ENCODE results near the gene MYRIP.

Gene MYRIP

DNA sequence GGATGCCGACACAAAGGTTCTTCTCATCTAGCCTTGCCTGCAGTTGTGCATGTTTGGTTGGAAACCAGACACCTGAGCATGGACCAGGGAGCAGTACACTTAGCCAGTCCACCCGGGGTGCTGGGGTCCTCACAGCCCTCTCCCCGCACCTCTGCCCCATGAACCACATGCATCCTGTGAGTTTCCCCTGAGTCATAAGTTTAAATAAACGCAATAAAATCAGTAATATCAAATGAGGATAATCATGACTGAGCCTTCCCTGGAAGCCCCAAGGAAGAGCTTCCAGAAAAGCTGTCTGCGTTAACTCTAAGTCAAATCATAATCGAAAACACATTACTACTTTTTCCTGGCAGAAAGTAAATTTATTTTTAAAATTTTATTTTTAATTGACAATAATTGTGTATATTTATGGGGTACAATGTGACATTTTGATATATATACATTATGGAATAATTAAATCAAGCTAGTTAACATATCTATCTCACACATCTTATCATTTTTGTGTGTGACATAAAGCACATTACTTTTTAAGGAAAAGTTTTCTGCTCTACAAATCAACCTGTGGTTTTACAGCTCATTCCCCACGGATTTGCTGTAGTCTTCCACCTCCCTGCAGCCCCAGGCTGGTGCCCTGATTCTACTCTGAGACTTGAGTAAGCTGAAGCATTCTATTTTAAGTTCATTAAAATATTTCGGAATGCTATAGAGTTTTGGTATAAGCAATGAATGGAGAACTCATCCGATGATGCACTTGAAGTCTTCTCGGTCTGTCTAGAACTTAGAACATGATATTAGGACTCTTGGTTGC, 334.1 kb downstream of the MYRIP start:
- no peak for DNase-seq

DNA sequence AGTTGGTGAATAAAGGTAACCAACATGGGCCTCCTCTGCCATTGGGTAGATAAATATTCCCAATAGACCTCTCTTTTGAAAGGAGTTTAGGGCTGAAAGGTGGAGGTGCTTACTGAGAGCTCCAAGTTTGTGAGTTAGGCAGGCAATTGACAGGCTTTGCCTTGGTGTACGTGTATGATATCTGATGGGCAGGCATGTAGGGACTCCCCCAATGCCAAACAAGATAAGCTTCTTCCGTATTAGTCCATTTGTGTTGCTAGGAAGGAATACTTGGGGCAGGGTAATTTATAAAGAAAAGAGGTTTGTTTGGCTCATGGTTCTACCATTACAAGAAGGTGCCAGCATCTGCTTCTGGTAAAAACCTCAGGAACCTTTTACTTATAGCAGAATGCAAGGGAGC, 339.4 kb downstream of the MYRIP start:
- DNase-seq, result no peak

DNA sequence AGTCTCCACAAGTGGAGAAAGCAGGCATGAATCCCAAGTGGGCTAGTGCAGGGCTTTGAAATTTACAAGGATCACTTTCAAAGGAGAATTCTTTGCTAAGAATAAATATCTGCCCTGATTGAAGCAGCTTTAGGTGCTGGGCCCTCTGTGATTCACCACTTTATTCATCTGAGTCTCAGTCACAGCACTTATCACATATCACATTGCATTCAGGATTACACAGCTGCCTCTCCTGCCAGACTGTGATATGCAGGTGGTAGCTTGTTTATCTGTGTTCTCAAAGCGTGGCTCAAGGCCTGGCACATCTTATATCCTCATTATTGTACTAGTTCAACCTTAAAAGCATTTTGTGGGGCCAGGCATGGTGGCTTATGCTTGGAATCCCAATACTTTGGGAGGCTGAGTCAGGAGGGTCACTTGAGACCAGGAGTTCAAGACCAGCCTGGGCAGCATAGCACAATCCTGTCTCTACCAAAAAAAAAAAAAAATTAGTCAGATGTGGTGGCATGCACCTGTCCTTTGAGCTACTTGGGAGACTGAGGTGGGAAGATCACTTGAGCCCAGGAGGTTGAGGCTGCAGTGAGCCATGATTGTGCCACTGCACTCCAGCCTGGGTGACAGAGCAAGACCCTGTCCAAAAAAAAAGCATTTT, 343.2 kb downstream of the MYRIP start:
- no peak for DNase-seq

DNA sequence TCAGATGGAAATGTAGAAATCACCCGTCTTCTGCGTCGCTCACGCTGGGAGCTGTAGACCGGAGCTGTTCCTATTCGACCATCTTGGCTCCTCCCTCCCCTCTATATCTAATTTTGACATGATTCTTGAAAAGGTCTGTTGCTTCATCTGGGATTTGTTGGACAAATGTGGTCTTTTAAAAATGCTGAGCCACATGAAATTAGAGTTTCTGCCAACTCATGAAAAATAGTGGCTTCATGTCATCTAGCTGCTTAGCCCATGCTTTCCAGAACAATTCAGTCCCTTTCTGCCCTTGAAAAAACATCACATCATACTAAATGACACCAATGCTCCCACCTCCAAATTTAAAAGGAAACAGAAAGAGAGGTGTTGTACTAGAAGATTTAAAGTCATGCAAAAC, 351.5 kb downstream of the MYRIP start:
- DNase-seq, result no peak

DNA sequence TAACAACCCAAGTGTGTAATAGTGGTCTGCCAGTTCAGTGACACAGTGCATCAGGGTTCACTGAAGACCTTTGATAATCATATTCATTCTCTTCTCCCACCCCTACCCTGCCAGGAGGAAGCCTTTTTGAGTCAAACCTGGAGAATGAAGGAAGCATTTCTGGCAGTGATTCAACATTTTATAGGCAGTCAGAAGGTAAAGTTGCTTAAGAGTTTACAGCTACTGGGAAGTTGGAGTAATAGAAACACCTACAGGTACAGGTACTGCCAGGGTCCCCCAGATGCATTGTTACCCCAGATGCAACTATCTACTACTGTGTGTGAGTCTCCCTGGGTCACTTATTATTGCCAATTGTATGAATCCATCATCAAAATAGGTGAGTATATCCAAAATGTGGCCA, 353.2 kb downstream of the MYRIP start:
- no peak for DNase-seq

DNA sequence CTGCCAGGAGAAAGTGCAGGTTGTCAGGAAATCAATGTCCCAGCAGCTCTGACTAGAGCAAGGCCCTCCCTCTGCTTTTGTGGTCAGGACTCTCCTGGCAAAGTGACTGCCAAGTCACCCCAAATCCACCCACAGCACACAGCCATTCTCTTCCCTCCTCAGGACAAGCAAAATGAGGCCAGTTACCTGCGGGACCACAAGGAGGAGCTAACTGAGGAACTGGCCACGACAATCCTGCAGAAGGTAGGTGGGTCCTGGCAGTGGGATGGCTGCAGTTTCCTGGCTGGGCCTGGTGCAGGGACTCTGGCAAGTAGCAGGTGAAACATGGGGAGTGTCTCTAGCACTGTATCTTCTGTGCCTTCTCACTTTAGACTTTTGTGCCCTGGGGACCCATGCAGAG, 357.6 kb downstream of the MYRIP start:
- DNase-seq, result no peak

DNA sequence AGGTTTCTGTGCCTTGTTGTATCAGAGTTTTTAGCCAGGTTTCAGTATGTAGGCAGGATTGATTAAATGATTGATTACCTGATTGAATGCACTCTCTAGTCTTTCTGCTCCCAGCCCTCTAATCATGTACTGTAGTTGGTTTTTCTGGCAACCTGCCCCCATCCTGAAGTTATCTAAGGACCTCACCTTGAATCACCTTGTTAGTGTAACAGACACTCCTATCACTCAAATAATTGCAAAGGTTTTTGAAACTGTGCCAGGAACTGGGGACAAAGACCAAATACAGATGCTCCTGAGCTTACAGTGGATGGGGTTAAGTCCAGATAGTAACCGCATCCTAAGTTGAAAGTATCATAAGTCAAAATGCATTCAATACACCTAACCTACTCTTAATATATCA, 358.5 kb downstream of the MYRIP start:
- no peak for DNase-seq

DNA sequence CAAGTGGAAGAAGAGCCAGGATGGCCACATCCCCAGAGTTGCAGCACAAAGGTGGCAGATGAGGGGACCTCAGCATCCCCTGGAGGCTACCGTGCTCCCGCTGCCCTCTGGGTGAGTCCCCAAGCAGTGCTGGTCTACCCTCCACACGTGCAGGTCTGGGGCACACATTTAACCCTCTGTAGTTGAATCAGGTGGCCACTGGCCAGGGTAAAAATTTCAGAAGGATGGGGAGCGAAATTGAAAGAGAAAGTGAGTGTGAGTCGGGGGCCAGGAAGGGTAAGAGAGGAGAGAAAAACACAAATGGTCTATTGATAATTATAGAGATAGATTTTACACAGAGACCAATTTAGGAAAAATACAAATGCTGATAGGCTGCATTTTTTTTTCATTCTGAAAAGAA, 360.6 kb downstream of the MYRIP start:
- DNase-seq, result no peak

DNA sequence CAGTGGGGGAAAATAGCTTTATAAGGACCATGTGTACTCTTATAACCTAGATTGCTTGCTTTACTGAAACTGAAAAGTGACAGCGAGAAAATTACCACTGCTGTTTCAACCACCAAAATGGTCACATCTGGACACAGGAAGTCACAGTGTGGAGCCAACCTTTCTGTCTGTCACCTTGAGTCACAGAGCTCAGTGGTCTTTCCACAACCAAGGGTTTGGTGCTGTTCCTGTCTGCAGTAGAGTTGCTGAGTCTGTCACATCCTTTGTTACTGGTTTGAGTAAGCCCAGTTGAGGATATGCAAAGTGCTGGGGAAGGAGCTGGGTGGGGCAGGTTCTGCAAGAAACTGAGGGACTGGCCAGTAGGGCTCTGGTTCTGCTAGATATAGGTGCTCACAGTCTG, 361.0 kb downstream of the MYRIP start:
- DNase-seq, result no peak

DNA sequence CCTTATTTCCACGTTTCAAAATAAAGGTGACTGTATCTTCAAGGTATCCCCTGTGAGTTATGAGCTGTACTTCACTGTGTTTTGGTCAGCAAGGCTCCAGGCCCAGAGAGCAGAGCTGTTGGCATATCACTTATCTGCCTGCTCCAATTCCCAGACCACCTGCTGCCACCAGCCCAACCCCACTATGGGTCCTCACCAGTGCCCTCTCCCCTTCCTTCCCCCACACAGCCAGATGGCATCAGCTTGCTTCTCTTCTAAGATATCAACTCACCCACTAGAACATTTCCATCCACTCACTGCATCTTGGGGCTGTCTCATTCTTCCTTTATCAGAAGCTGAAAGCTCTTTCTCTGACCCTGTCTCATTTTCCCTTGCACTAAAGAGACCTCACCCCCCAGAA, 363.2 kb downstream of the MYRIP start:
- no peak for DNase-seq

DNA sequence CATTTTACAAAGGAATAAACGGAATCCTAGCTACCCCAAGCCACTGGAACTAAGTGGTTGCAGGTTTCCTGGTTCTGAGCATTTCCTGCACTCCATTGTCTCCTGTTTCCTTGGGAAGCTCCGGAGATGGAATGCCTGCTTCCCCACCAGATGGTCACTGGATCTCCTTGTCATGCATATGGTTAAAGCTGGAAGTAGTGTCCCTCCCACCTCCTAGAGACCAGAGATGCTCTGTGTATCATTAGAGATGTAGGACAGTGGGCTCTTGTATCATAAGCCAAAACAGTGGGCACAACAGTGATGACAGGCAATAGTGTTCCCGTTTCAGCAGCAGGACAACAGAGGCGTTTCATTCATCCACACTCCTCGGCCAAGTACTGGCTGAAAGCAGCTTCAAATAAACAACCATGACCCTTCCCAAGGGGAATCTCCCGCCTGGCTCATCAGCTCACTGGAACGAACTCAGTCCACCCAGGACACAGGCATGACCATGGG, 363.9 kb downstream of the MYRIP start:
- DNase-seq, result no peak

DNA sequence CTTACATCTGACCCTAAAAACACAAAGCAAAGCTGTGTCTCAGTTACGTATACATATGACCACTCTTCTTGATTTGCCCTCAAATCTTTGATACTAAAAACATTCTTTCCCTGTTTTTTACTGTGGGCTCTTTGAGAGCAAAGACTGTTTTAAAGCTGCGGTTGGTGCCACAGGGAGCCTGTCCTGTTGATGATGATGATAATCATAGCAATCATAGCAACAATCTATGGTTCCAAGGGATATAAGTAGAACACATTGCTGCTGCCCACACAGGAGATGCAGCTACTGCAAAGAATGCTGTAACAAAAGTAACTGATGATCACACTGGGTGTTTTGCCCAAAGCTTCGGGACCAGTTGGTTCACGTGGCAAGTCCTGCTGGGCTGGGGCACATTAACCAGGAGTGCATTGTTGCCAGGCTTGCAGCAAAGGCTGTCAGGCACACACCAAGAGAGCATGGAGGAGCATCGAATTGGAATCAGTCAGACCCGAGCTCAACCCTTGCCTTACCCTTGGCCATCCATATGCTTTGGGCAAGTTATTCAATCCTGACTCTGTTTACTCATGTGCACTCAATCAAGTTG, 368.7 kb downstream of the MYRIP start:
- no peak for DNase-seq

DNA sequence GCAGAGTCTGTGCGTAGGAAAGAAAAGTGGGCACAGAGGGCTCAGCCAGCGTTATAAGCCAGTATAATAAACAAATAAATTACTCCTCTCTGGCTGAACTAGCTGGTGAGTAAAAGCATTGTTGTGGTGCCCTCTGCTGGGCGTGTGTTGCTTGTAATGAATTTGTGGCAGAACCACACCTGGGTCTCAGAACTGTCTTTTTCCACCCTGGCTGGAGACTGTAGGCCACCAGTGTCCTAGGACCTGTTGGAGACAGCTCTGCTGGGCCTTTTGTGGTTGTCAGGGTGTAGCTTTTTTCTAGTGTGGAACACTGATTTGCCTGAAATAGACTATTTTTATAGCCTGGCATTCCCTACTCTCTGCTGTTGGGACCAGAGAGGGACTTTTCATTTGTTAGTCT, 369.6 kb downstream of the MYRIP start:
- peak; percentile 21 to 48 for DNase-seq

DNA sequence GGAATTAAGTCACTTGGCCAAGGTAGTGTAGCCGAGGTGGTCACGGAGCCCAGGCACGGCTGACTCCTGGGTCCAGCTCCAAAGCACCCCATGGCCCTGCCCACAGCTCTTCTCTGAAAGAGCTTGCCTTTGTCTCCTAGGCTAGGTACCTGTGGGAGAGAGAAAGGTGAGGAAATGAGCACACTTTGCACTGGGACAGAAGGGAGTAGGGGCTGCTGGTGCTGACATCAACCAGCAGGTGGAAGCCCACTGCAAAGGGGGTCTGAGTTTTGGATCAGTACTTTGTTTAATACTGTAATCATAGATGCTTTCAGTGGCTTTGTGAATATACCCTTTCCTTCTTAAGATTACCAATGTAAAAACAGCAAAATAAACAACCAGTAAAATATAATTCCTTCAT, 371.8 kb downstream of the MYRIP start:
- no peak for DNase-seq

DNA sequence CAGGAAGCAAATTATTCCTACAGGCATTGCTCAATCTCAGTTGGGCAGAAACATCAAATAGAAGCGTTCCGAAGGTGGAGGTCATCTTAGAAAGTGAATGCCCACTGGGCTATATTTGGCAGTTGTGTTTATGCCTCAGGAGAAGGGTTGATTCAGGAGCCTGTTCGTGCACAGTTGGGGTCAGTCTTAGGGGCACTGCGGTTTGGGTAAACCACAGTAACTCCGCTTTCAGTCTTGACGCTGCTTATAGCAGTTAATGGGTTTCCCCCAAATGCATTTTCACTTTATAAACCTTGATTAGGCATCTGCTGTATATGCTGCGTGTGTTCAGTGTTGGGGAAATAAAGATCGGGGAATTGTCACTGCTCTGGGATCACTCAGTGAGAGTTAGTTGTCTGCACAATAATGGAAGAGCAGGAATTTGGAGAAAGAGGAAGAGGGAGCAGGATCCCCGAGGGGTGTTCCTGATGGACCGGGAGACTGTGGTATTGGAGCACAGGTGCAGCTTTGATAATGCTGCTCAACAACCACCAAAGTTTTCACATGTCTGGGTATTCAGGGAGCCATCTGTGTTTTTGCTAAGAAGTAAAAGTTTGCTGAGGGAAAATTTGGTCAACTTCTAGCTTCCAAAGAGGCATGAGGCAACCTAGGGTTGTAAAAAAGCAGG, 375.8 kb downstream of the MYRIP start:
- no peak for DNase-seq

DNA sequence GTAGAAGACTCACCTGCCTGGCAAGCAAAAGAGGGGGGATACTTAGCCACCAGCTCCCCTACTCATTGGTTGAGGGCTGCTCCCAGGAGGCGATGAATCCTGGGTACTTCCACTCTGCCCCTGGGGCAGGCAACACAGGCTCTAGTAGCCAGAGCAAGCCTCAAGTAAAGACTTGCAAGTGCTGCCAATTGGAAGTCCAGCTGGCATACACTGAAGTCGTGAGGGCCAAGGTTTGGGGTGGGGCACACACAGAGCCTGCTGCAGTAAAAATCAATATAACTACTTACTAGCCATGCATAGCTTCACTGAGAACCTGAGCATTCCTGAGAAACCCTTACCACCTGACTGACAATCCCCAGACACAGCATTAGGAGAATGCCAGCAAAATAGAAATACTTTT, 377.1 kb downstream of the MYRIP start:
- no peak for DNase-seq

DNA sequence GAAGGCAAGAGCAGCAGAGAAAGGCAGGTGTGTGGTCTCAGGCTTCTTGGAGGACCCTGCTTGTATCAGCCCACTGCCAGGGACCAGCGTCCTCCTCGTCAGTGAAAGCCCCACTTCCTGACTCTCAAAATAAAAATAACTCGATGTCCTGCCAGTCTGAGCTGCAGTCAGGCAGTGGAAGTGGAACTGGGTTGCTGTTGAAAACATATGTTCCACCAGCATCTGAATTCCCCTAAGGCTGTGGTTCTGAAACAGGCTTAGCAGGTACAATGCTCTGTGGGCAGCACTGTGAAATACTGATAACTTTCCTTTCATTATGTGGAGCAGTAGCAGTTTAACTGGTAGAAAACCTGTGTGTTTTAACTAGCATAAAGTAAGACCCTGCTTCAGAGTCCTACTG, 378.5 kb downstream of the MYRIP start:
- no peak for DNase-seq

DNA sequence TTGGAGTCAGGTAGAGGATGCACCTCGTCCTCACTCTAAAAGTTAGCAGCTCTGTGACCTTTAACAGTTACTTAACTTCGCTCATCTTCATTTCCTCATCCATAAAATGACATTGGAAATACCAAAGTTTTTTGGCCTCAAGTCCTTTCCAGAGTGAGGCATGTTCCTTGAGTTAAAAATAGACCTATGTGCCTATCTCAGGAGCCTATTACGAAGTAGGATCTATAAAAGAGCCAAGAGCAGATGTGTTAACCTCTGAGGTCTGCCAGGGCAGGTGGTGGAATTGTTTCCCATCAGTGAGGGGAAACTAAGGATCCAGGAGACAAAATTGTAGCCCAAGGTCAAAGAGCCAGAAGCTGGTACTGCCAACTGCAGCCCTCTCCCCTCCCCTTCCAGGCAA, 379.7 kb downstream of the MYRIP start:
- DNase-seq, result no peak

DNA sequence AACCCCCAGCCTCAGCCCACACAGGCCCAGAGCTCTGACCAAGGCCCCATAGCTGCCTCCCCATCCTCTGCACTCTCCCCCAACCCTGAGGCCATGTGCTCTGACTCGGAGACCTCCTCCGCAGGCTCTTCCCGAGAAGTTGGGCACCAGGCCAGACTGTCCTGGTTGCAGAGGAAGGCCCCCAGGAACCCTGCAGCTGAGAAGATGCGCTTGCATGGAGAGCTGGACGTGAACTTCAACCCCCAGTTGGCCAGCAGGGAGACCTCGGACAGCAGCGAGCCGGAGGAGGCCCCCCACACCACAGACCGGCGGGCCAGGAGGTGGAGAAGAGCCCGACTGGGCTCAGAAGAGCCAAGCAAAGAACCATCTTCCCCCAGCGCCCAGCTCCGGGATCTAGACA, 380.6 kb downstream of the MYRIP start:
- DNase-seq, result no peak

DNA sequence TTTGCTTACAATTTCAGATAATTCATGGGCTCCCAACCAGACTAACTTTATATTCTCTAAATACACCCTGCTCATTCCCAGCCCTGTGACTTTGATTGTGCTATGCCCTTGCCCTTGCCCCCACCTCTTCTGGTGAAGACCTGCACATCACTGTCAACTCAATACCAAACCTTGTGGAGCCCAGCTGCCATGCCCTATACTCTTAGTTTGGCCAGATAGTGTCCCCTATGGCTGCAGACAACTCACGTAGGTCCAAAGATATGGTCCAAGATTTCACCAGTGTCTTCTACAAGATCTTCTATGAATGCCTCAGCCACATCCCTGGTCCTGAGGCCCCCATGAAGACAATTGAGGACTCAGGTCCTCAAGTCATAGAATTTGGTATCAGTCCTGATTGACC, 381.8 kb downstream of the MYRIP start:
- DNase-seq, result no peak

DNA sequence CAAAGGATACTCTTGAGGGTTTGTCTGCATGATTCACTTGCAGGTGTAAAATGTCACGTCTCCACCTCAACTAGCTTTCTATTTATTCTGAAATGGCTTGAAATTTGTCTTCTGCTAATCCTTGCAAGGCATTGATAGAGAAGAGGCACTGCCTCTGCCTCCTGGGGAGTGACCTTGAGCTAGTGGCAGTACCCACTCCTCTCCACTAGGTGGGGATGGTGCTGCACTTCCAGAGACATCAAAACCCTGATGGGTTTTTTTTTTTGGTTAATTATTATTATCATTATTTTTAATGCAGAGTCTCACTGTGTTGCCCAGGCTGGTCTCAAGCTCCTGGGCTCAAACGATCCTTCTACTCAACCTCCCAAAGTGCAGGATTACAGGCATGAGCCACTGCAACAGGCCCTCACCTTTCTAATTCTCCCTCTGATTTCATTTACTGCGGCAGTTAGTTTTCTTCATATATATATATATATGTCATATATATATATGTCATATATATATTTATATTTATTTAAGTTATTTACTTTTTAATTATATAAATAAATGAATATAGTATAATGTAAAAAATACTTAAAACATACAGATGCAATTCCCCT, 382.5 kb downstream of the MYRIP start:
- peak; percentile 35 to 40 for DNase-seq

DNA sequence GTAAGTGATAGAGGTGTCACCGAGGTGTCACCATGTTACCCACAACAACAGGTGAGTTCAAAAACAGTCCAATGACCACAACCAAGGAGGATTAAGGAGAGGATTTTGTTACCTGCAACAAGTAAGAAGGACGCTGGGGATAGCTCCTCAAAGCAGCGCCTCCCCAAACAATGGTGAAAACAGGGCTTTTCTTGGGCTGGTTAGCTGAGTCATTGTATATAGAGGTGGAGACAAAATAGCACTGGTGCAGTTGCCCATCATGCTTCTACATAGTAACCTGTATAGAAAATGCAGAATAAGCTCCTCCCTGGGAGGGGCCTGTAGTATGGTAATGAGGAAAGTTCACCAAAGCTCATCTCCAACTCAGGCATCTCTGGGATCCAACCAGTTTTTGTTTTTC, 383.2 kb downstream of the MYRIP start:
- DNase-seq, result no peak

DNA sequence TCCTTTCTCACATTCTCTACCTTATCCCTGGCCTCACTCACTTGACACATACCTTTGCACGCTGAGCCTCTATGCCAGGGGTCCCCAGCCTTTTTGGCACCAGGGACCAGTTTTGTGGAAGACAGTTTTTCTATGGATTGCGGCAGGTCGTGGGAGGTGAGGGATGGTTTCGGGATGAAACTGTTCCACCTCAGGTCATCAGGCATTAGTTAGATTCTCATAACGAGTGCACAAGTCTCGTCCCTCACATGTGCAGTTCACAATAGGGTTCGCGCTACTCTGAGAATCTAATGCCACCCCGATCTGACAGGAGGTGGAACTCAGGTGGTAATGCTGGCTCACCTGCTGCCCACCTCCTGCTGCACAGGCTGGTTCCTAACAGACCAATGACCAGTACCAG, 387.6 kb downstream of the MYRIP start:
- DNase-seq, result no peak
